OCI-LY3 (cell line): ENCODE measurements around the gene IER3.
"Not testable (repeated sequence)": the region's sequence is repeated elsewhere in the genome, so short reads cannot be mapped to it uniquely, and the experiment has no call there.

Experiments
- H2AFZ ChIP-seq: fragments of 200-600, 300-600 bp; shearing (Covaris generic); 2 replicates; pipeline ENCODE4 v1.6.0; 2014; ENCODE audit warnings: antibody characterized with exemption, low read depth, low read length
- H3K27ac ChIP-seq: fragments of 200-600, 300-600 bp; sonication (generic); 2 replicates; pipeline ENCODE4 v1.5.1; 2014; ENCODE audit warnings: mild to moderate bottlenecking, low read length, moderate library complexity, mixed read lengths
- H3K27me3 ChIP-seq: fragments of 200-600, 300-600 bp; sonication (generic); 2 replicates; pipeline ENCODE4 v1.6.1; 2014; ENCODE audit warnings: low read depth, low read length, mixed read lengths
- H3K36me3 ChIP-seq: fragments of 200-600, 300-600 bp; sonication (generic); replicated peaks from 2 replicates; pipeline ENCODE3; 2014; ENCODE audit warnings: low read depth, low read length, mixed read lengths
- H3K4me1 ChIP-seq: fragments of 300-600, 200-600 bp; sonication (generic); 2 replicates; pipeline ENCODE4 v1.6.1; 2014; ENCODE audit warnings: low read length, mixed read lengths
- H3K4me2 ChIP-seq: fragments of 200-600, 300-600 bp; sonication (generic); 2 replicates; pipeline ENCODE4 v1.6.1; 2014; ENCODE audit warnings: low read length, mixed read lengths
- H3K4me3 ChIP-seq: fragments of 300-600, 200-600 bp; sonication (generic); 2 replicates; pipeline ENCODE4 v1.5.1; 2014; ENCODE audit warnings: antibody characterized with exemption, mild to moderate bottlenecking, low read length, moderate library complexity
- H3K79me2 ChIP-seq: fragments of 300-600, 200-600 bp; shearing (Covaris generic); 2 replicates; pipeline ENCODE4 v1.6.1; 2014; ENCODE audit warnings: mild to moderate bottlenecking, low read length, mixed read lengths
- H3K9ac ChIP-seq: fragments of 300-600, 200-600 bp; shearing (Covaris generic); 2 replicates; pipeline ENCODE4 v1.6.0; 2014; ENCODE audit warnings: mild to moderate bottlenecking, low read length, moderate library complexity
- H3K9me3 ChIP-seq: fragments of 200-600, 300-600 bp; shearing (Covaris generic); 2 replicates; pipeline ENCODE4 v1.6.1; 2014; ENCODE audit warnings: low read length, mixed read lengths; ENCODE audit not compliant: insufficient read depth
- H4K20me1 ChIP-seq: fragments of 200-600, 300-600 bp; sonication (generic); 2 replicates; pipeline ENCODE4 v1.6.1; 2016; ENCODE audit warnings: low read length, mixed read lengths; ENCODE audit not compliant: insufficient read depth
- CTCF ChIP-seq: fragments of 200-600, 300-600 bp; sonication (generic); IDR thresholded peaks from 2 replicates; pipeline ENCODE4 v1.5.1; 2014; ENCODE audit warnings: antibody characterized with exemption, low read length, low read depth
- EZH2phosphoT487 ChIP-seq: fragments of 200-600 bp; shearing (Covaris generic); IDR thresholded peaks from 2 replicates; pipeline ENCODE4 v1.6.1; 2018; ENCODE audit warnings: antibody characterized with exemption, mixed run types, low read depth

IER3 gene

GRCh38 chr6:30725713-30726505, 18.4 kb downstream of the IER3 start:
- H3K9ac ChIP-seq = no peak overlapping the region
- peaks cover 40% of the 10 kb centered on the region for H3K36me3 ChIP-seq
- H3K4me1 ChIP-seq = peaks cover 10% of the 10 kb centered on the region
- H2AFZ ChIP-seq = no peak overlapping the region
- peaks cover 48% of the 10 kb centered on the region for H4K20me1 ChIP-seq
- no peaks in the 10 kb centered on the region for H3K27me3 ChIP-seq
- H3K4me3 ChIP-seq = no peak overlapping the region
- no peaks in the 10 kb centered on the region for H3K9me3 ChIP-seq
- peaks cover 47% of the 10 kb centered on the region for H3K79me2 ChIP-seq
- no peak overlapping the region for H3K27ac ChIP-seq
- TF ChIP-seq CTCF (no peak), EZH2phosphoT487 (no peak)
- no peak overlapping the region for H3K4me2 ChIP-seq

GRCh38 chr6:30724906-30725667, 19.3 kb downstream of the IER3 start:
- Histone ChIP-seq H3K4me1 (peaks cover 7% of the 10 kb centered on the region), H3K79me2 (peaks cover 55% of the 10 kb centered on the region), H3K9me3 (no peaks in the 10 kb centered on the region), H3K4me3 (no peak overlapping the region), H3K27me3 (no peaks in the 10 kb centered on the region), H2AFZ (no peak overlapping the region), H3K9ac (no peak overlapping the region), H3K4me2 (no peak overlapping the region), H3K27ac (no peak overlapping the region), H4K20me1 (peaks cover 48% of the 10 kb centered on the region), H3K36me3 (peaks cover 40% of the 10 kb centered on the region)
- no peak for TF ChIP-seq EZH2phosphoT487
- no peak for TF ChIP-seq CTCF

GRCh38 chr6:30723843-30724741, 20.3 kb downstream of the IER3 start:
- H3K9ac ChIP-seq, H3K27me3 ChIP-seq, H3K4me3 ChIP-seq, H2AFZ ChIP-seq, H3K4me2 ChIP-seq, H3K9me3 ChIP-seq, H3K27ac ChIP-seq, H3K4me1 ChIP-seq: not testable (repeated sequence)
- Histone ChIP-seq H3K36me3 (peaks cover 32% of the 10 kb centered on the region), H3K79me2 (peaks cover 63% of the 10 kb centered on the region), H4K20me1 (peaks cover 48% of the 10 kb centered on the region)

- H4K20me1 ChIP-seq = peaks cover 48% of the 10 kb centered on the region
- not testable (repeated sequence) for H3K9me3 ChIP-seq, H3K27ac ChIP-seq, H3K9ac ChIP-seq, H2AFZ ChIP-seq, H3K27me3 ChIP-seq, H3K4me3 ChIP-seq
- H3K36me3 ChIP-seq = peaks cover 32% of the 10 kb centered on the region
- H3K4me2 ChIP-seq = peak overlapping the region; percentile 12; the same call in 1 of the 2 replicates
- peaks cover 17% of the 10 kb centered on the region for H3K4me1 ChIP-seq
- peaks cover 71% of the 10 kb centered on the region for H3K79me2 ChIP-seq
Observed at GRCh38 chr6:30723159-30723842, 21.0 kb downstream of the IER3 start.
